Liver (tissue), 3 donors: ENCODE results near the gene COL9A3.

Source experiments
- EGR1 ChIP-seq, 2 donors: IDR thresholded peaks; 2 replicates each; pipeline ENCODE4 v1.6.1; 2016 to 2018; ENCODE audit warnings: antibody characterized with exemption in 2 of 2, low read depth in 2 of 2
- GABPA ChIP-seq, 2 donors: IDR thresholded peaks in 1 of 2; conservative IDR thresholded peaks in 1 of 2; 2 replicates each; pipeline ENCODE4 v1.6.1; 2016; ENCODE audit warnings: antibody characterized with exemption in 2 of 2, mild to moderate bottlenecking in 1 of 2, moderate library complexity in 1 of 2
- RAD21 ChIP-seq, 2 donors: IDR thresholded peaks; 2 replicates each; pipeline ENCODE4 v1.6.1; 2016; ENCODE audit warnings: antibody characterized with exemption in 2 of 2, mild to moderate bottlenecking in 2 of 2
- SP1 ChIP-seq: IDR thresholded peaks from 2 replicates; pipeline ENCODE4 v1.6.1; 2018; ENCODE audit warnings: antibody characterized with exemption, mild to moderate bottlenecking
- TAF1 ChIP-seq: conservative IDR thresholded peaks from 2 replicates; pipeline ENCODE4 v1.6.1; 2016; ENCODE audit warnings: antibody characterized with exemption, mild to moderate bottlenecking
- YY1 ChIP-seq: IDR thresholded peaks from 2 replicates; pipeline ENCODE4 v1.6.1; 2016; ENCODE audit warnings: antibody characterized with exemption, mild to moderate bottlenecking
- TF ChIP-seq, protein P1 (sequence below): fragments of 150-350 bp; IDR thresholded peaks from 2 replicates; pipeline ENCODE4 v1.5.1; 2017; ENCODE audit warnings: improper control_type of control experiment, low read depth, low read length; ENCODE audit not compliant: missing input control
- TF ChIP-seq, protein P2 (sequence below): IDR thresholded peaks from 2 replicates; pipeline ENCODE4 v1.6.1; 2016; ENCODE audit warnings: antibody characterized with exemption, mild to moderate bottlenecking
- donor health status: healthy.
- donor health status: healthy.

DNA sequence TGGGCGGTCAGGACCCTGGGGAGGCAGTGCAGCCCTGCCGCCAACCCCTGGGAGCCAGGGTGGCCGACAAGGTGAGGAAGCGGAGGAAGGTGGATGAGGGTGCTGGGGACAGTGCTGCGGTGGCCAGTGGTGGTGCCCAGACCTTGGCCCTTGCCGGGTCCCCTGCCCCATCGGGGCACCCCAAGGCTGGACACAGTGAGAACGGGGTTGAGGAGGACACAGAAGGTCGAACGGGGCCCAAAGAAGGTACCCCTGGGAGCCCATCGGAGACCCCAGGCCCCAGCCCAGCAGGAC is 4.0 kb upstream of the COL9A3 start:
- TF ChIP-seq, protein P1, sequence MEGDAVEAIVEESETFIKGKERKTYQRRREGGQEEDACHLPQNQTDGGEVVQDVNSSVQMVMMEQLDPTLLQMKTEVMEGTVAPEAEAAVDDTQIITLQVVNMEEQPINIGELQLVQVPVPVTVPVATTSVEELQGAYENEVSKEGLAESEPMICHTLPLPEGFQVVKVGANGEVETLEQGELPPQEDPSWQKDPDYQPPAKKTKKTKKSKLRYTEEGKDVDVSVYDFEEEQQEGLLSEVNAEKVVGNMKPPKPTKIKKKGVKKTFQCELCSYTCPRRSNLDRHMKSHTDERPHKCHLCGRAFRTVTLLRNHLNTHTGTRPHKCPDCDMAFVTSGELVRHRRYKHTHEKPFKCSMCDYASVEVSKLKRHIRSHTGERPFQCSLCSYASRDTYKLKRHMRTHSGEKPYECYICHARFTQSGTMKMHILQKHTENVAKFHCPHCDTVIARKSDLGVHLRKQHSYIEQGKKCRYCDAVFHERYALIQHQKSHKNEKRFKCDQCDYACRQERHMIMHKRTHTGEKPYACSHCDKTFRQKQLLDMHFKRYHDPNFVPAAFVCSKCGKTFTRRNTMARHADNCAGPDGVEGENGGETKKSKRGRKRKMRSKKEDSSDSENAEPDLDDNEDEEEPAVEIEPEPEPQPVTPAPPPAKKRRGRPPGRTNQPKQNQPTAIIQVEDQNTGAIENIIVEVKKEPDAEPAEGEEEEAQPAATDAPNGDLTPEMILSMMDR = no peak
- no peak for TF ChIP-seq RAD21 (IDR thresholded peaks at IDR 0.05)
- no peak for TF ChIP-seq YY1
- TF ChIP-seq, protein P2, sequence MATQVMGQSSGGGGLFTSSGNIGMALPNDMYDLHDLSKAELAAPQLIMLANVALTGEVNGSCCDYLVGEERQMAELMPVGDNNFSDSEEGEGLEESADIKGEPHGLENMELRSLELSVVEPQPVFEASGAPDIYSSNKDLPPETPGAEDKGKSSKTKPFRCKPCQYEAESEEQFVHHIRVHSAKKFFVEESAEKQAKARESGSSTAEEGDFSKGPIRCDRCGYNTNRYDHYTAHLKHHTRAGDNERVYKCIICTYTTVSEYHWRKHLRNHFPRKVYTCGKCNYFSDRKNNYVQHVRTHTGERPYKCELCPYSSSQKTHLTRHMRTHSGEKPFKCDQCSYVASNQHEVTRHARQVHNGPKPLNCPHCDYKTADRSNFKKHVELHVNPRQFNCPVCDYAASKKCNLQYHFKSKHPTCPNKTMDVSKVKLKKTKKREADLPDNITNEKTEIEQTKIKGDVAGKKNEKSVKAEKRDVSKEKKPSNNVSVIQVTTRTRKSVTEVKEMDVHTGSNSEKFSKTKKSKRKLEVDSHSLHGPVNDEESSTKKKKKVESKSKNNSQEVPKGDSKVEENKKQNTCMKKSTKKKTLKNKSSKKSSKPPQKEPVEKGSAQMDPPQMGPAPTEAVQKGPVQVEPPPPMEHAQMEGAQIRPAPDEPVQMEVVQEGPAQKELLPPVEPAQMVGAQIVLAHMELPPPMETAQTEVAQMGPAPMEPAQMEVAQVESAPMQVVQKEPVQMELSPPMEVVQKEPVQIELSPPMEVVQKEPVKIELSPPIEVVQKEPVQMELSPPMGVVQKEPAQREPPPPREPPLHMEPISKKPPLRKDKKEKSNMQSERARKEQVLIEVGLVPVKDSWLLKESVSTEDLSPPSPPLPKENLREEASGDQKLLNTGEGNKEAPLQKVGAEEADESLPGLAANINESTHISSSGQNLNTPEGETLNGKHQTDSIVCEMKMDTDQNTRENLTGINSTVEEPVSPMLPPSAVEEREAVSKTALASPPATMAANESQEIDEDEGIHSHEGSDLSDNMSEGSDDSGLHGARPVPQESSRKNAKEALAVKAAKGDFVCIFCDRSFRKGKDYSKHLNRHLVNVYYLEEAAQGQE = no peak
- no peak for TF ChIP-seq TAF1
- TF ChIP-seq GABPA (IDR thresholded peaks at IDR 0.05 in 1 of 2, conservative IDR thresholded peaks at IDR 0.05 in 1 of 2) = no peak
- TF ChIP-seq SP1 = no peak
- no peak for TF ChIP-seq EGR1 (IDR thresholded peaks at IDR 0.05; ENCODE audit: low read depth in 2 of 2)
